Breast epithelium (tissue), 3 donors: Measurements from ENCODE around the gene CYP24A1.

ENCODE experiments used
- POLR2A ChIP-seq: fragments of 450-650 bp; IDR thresholded peaks from one replicate; pipeline ENCODE4 v1.6.1; 2016; ENCODE audit warnings: antibody characterized with exemption, mild to moderate bottlenecking, moderate library complexity
- POLR2AphosphoS5 ChIP-seq, 3 donors: sonication (generic); formaldehyde crosslinking; IDR thresholded peaks; one replicate each; pipeline ENCODE4 v1.6.1; 2017; ENCODE audit warnings: antibody characterized with exemption in 3 of 3
- TF ChIP-seq, protein P1 (sequence below), 3 donors: fragments of 450-650 bp; IDR thresholded peaks; one replicate each; pipeline ENCODE4 v1.5.1; 2016 to 2017; ENCODE audit warnings: antibody characterized with exemption in 3 of 3, mild to moderate bottlenecking in 3 of 3, moderate library complexity in 3 of 3

DNA sequence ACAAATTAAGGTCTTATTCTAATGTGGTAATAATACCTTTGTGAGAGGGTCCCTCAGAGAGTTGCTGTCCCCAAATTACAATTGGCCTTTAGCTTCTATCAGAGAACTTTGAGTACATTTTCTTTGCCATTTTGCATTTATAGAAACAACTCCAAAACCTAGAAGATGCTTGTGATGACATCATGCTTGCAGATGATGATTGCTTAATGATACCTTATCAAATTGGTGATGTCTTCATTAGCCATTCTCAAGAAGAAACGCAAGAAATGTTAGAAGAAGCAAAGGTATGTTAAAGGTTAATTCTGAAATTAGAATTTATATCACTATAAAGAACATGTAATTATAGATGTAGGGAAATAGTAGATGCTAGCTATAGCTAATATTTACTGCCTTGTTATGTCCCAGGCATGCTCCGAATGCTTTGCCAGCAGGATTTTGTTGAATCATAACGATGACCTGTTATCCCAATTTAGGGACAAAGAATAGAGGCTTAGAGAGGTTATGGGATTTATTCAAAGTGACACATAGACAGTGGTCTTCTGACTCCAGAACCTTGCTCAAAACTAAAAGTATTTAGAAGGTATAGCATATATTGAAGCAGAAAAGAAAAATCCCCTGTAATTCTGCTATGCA, 41.5 kb upstream of the CYP24A1 start:
- TF ChIP-seq, protein P1, sequence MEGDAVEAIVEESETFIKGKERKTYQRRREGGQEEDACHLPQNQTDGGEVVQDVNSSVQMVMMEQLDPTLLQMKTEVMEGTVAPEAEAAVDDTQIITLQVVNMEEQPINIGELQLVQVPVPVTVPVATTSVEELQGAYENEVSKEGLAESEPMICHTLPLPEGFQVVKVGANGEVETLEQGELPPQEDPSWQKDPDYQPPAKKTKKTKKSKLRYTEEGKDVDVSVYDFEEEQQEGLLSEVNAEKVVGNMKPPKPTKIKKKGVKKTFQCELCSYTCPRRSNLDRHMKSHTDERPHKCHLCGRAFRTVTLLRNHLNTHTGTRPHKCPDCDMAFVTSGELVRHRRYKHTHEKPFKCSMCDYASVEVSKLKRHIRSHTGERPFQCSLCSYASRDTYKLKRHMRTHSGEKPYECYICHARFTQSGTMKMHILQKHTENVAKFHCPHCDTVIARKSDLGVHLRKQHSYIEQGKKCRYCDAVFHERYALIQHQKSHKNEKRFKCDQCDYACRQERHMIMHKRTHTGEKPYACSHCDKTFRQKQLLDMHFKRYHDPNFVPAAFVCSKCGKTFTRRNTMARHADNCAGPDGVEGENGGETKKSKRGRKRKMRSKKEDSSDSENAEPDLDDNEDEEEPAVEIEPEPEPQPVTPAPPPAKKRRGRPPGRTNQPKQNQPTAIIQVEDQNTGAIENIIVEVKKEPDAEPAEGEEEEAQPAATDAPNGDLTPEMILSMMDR (IDR thresholded peaks at IDR 0.05), result no peak
- TF ChIP-seq POLR2AphosphoS5 (IDR thresholded peaks at IDR 0.05) (no peak), POLR2A (no peak)
